Activated CD8-positive, alpha-beta memory T cell treated with anti-CD3 and anti-CD28 coated beads for 36 hours (primary cell): ENCODE results near the gene SQSTM1. TPM values are rescaled to one million over a fixed set of nuclear protein-coding genes. Genes with fewer than 3 reads are reported as not detected.

Experiments used
- CTCF ChIA-PET: fragments of 350-600 bp; sonication (Branson Sonifier 250); formaldehyde crosslinking; loops from one replicate; lab custom pipeline; 2021; ENCODE audit warnings: antibody characterized with exemption; lab: Charles Lee
- POLR2A ChIA-PET: fragments of 350-600 bp; sonication (Branson Sonifier 250); formaldehyde crosslinking; loops from one replicate; lab custom pipeline; 2021; ENCODE audit warnings: antibody characterized with exemption; lab: Charles Lee
- total RNA-seq, 2 experiments: library from RNA; stranded (reverse); gene quantifications; one replicate each; pipeline ENCODE4 v1.2.3, GENCODE V29; 2021

The SQSTM1 gene
- total RNA-seq, 2 experiments from 2014 or later: 132 to 135 TPM

DNA sequence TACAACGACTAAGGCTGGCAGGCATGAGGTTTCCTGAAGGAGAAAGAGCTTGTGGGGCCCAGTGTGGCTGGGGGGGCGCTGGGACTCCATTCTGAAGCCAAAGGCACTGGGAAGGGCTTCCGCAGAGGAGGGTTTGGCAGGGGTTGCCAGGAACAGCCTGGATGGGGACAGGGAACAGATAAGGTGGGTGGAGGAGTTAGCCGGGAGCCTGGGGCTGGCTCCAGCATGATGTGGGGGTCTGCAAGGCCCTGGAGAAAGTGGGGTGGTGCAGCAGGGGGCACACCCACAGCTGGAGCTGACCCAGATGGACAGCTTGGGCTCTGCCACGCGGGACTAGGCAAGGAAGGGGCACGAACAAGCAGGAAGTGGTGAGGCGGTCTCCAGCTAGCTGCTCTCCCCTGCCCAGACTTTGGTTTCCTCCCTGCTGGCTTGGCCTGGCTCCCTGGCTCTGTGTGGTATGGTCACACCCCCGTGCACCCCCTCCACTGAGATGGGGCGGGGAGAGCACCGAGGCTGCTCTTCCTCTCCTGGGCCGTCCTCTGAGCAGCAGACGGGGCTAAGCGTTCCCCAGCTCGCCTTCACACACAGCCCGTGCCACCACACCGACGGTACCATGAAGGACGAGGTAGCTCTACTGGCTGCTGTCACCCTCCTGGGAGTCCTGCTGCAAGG is 27.1 kb upstream of the SQSTM1 start, which contains the start of gene LTC4S:
Gene LTC4S, plus strand, starts transcription at position 519 of the 672 bp plus-strand sequence. Its CDS starts 95 bp downstream, at position 614.
- ChIA-PET POLR2A (interaction anchor here (0.6 to 1.7 kb wide), 3 partner anchors 10 to 29 kb away, joined by 3 to 6 read pairs (median 4); partner anchors contain the start of gene SQSTM1), CTCF (interaction anchor here (1.3 to 5.3 kb wide), 2 partner anchors 30 to 63 kb away, joined by 3 to 23 read pairs; no protein-coding TSS in a partner anchor)

- ChIA-PET POLR2A (interaction anchor here (0.6 to 1.7 kb wide), 3 partner anchors 10 to 30 kb away, joined by 4 to 6 read pairs (median 4); partner anchors contain the start of gene SQSTM1), CTCF (interaction anchor here (1.3 to 5.3 kb wide), 2 partner anchors 31 to 62 kb away, joined by 3 to 23 read pairs; no protein-coding TSS in a partner anchor)
These were observed 26.5 kb upstream of the SQSTM1 start for GRCh38 chr5:179794171-179794570.

- ChIA-PET CTCF (interaction anchor here (1.3 to 5.3 kb wide), 2 partner anchors 31 to 62 kb away, joined by 3 to 23 read pairs; no protein-coding TSS in a partner anchor), POLR2A (interaction anchor here (0.5 to 1.7 kb wide), 3 partner anchors 9 to 26 kb away, joined by 4 to 11 read pairs (median 6); partner anchors contain the start of gene SQSTM1)
These were observed 26.1 kb upstream of the SQSTM1 start for GRCh38 chr5:179794575-179794974.

DNA sequence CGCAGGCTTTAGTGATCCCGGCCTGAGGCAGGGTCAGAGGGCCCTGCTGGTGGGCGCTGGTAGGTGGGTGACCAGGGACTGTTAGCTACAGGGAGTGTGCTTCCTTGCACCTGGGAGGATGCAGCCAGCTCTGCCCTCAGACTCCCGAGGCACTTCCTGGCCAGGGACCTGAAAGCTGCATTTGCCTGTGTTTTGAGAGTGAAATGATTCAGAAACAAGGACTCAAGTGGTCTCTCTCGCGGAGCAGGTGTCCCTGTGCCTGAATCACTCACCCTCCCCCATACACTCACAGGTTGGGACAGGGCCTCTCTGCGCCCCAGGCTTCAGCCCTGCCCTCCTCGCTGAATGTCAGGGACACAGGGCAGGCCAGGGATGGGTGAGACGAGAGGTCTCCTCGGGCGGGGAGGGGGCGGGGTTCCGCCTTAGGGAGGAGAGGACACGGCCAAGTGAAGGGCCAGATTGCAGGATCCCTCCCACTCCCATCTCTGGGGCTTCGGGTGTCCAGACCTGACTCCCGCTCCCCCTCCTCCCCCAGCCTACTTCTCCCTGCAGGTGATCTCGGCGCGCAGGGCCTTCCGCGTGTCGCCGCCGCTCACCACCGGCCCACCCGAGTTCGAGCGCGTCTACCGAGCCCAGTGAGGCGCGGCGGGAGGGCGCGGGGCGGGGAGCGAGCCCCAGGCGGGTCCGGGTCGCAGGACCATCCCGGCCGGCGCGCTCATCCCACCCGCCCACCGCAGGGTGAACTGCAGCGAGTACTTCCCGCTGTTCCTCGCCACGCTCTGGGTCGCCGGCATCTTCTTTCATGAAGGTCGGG is 25.4 kb upstream of the SQSTM1 start:
- POLR2A ChIA-PET: interaction anchor here (0.5 to 1.7 kb wide), 4 partner anchors 9 to 40 kb away, joined by 4 to 11 read pairs (median 5); partner anchors contain the start of gene SQSTM1
- CTCF ChIA-PET: interaction anchor here (0.8 to 5.3 kb wide), 2 partner anchors 32 to 40 kb away, joined by 3 to 23 read pairs; no protein-coding TSS in a partner anchor

- ChIA-PET POLR2A (interaction anchor here (0.5 to 1.2 kb wide), 6 partner anchors 10 to 182 kb away, joined by 3 to 9 read pairs (median 4); partner anchors contain the start of genes HNRNPH1 and MGAT4B), CTCF (interaction anchor here (0.8 to 5.3 kb wide), 7 partner anchors 23 to 61 kb away, joined by 3 to 23 read pairs (median 3); no protein-coding TSS in a partner anchor)
These were observed 24.6 kb upstream of the SQSTM1 start for GRCh38 chr5:179795863-179796833.

- CTCF ChIA-PET: interaction anchor here (0.6 to 5.3 kb wide), 9 partner anchors 22 to 115 kb away, joined by 3 to 23 read pairs (median 3); no protein-coding TSS in a partner anchor
- POLR2A ChIA-PET: interaction anchor here (0.5 to 1.2 kb wide), 4 partner anchors 9 to 174 kb away, joined by 3 to 6 read pairs (median 4); partner anchors contain the start of genes HNRNPH1 and MGAT4B
These were observed 23.7 kb upstream of the SQSTM1 start for GRCh38 chr5:179796877-179797608.

DNA sequence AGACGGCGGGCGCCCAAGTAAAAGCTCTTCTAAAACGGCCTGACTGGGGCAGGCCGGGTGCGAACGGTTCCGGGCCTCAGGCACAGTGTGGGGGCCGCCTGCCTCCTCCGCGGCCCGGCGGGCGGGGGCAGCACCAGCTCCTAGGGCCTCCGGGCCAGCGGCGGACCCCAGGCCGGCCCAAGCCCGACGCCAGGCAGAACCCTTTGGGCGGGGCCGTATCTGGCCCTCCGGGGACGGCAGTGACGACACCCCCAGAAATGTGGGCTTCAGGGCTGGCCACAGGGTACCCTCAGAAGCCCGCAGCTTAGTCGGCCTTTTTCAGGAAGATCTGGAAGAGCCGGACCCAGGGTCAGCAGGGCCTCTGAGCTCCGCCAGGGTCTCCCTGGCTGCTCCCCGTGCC is 23.0 kb upstream of the SQSTM1 start:
- ChIA-PET POLR2A (interaction anchor here (1.1 kb wide), 1 partner anchor 22 kb away, joined by 3 read pairs; no protein-coding TSS in a partner anchor), CTCF (interaction anchor here (0.6 to 5.3 kb wide), 5 partner anchors 28 to 116 kb away, joined by 3 to 23 read pairs (median 4); no protein-coding TSS in a partner anchor)

DNA sequence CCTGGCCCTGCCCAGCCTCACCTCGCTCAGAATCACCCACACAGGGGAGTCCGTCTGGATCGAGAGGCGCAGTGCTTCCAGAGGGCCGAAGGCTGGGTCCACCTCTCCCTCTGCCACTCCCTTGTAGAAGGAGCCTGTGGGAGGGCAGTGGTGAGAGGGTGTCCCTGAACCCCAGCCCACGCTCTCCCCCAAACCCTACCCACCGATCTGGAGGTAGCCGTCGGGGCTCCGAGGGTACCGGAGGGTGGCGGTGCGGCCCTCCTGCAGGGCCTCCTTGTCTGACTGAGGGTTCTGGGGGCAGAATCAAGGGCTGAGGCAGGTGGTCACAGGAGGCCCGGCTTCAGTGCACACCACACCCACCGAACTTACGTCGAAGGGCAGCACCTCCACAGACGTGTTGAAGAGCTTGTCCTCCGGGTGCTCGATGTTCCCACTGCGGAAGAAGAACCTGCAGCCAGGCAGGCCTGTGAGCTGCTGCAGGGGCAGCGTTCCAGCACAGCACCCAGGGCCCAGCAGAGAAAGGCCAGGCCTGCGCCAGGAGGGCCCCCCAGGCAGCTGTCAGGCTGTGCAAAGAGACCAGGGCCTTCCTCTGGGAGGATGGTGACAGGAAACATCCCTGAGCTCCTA is 22.4 kb upstream of the SQSTM1 start:
- ChIA-PET CTCF (interaction anchor here (1.2 to 5.3 kb wide), 2 partner anchors 35 to 72 kb away, joined by 3 to 23 read pairs; no protein-coding TSS in a partner anchor), POLR2A (interaction anchor here (1.1 kb wide), 1 partner anchor 21 kb away, joined by 3 read pairs; no protein-coding TSS in a partner anchor)

- CTCF ChIA-PET: interaction anchor here (5.3 kb wide), 1 partner anchor 36 kb away, joined by 23 read pairs; no protein-coding TSS in a partner anchor
- POLR2A ChIA-PET: no interaction called here
These were observed 21.7 kb upstream of the SQSTM1 start for GRCh38 chr5:179798771-179799643.

- ChIA-PET POLR2A (no interaction called here), CTCF (no interaction called here)
These were observed 21.1 kb upstream of the SQSTM1 start for GRCh38 chr5:179799644-179799973.

GRCh38 chr5:179800071-179800695 is 20.5 kb upstream of the SQSTM1 start:
- CTCF ChIA-PET: no interaction called here
- POLR2A ChIA-PET: no interaction called here

DNA sequence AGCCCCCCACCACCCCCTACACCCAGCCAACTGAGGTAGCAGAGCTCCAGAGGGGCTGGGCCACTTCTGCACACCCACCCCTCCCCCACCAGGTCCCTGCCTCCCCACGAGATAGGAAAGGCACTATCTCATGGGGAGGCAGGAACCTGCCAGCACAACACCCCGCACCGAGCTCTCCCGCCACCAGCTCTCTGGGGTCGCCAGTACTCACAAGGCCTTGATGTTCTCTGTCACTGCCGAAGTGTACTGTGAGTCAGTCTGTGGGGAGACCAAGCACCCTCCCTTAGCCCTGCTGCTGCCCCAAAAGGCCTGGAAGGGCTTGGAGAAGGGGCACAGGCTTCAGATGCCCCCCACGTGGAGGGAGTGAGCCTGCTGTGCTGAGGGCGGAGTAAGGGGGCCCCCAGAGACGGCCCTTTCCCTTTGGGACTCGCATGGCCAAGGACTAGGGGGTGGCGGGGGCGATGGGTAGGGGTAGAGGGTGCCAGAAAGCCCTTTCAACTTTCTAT is 20.0 kb upstream of the SQSTM1 start:
- ChIA-PET POLR2A (interaction anchor here (0.6 kb wide), 1 partner anchor 17 kb away, joined by 4 read pairs; no protein-coding TSS in a partner anchor), CTCF (interaction anchor here (1.3 to 1.7 kb wide), 2 partner anchors 36 to 45 kb away, joined by 3 to 4 read pairs; no protein-coding TSS in a partner anchor)

GRCh38 chr5:179801304-179802206 is 19.1 kb upstream of the SQSTM1 start:
- POLR2A ChIA-PET: interaction anchor here (0.5 to 0.6 kb wide), 3 partner anchors 17 to 105 kb away, joined by 3 to 4 read pairs (median 4); partner anchors contain the start of gene SQSTM1
- CTCF ChIA-PET: interaction anchor here (0.6 to 2.1 kb wide), 20 partner anchors 10 to 106 kb away, joined by 3 to 13 read pairs (median 4); partner anchors contain the start of genes SQSTM1 and TBC1D9B
